HG03139 (cell line): ENCODE results near the gene HES4.
A peak's percentile ranks its signal among the peaks of the same experiment; 100 is the strongest.

ENCODE experiments used
- ATAC-seq: cut with Tn5 transposase; IDR thresholded peaks from one replicate; pipeline ENCODE4 v1.9.1; 2021; ENCODE audit not compliant: unreplicated experiment

The HES4 gene, protein sequence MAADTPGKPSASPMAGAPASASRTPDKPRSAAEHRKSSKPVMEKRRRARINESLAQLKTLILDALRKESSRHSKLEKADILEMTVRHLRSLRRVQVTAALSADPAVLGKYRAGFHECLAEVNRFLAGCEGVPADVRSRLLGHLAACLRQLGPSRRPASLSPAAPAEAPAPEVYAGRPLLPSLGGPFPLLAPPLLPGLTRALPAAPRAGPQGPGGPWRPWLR

DNA sequence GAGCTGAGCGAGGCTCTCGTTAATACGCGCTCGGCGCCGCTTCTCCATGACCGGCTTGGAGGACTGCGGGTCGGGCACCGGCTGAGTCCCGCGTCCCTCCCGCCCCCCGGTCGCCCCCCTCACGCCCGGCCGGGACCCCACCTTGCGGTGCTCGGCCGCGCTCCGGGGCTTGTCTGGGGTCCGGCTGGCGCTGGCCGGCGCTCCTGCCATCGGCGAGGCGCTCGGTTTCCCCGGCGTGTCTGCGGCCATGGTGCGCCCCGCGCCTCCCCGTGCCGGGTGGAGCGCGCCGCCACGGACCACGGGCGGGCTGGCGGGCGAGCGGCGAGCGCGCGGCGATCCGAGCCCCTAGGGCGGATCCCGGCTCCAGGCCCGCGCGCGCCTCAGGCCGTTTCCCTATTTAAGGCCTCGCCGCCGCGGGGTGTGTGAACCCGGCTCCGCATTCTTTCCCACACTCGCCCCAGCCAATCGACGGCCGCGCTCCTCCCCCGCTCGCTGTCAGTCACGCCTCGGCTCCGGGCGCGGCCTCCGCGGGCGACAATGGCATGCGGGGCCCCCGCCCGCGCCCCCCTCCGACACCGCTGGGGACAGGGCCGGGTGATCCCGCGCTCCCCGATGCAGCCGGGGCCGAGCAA, at the start of gene HES4:
HES4 (minus strand) TSS at position 373 of the 632 bp plus-strand sequence; CDS start at position 249, 124 bp downstream.
- no peak for ATAC-seq

DNA sequence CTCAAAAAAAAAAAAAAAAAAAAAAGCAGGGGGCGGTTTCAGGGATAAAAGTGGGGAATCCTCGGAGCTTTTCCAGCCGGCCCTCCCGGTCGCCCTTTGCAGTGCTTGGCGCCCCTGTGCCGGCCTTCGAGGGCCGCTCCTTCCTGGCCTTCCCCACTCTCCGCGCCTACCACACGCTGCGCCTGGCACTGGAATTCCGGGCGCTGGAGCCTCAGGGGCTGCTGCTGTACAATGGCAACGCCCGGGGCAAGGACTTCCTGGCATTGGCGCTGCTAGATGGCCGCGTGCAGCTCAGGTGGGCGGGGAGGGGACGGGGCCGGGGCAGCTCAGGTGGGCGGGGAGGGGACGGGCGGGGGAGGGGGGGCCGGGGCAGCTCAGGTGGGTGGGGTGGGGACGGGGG, 48.9 kb upstream of the HES4 start:
- ATAC-seq, result no peak

DNA sequence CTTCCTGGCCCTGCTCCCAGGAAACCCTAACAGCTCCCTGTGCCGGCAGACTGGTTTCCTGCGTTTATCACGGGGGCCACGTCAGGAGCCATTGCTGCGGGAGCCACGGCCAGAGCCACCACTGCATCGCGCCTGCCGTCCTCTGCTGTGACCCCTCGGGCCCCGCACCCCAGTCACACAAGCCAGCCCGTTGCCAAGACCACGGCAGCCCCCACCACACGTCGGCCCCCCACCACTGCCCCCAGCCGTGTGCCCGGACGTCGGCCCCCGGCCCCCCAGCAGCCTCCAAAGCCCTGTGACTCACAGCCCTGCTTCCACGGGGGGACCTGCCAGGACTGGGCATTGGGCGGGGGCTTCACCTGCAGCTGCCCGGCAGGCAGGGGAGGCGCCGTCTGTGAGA, 48.1 kb upstream of the HES4 start:
- ATAC-seq, result no peak

DNA sequence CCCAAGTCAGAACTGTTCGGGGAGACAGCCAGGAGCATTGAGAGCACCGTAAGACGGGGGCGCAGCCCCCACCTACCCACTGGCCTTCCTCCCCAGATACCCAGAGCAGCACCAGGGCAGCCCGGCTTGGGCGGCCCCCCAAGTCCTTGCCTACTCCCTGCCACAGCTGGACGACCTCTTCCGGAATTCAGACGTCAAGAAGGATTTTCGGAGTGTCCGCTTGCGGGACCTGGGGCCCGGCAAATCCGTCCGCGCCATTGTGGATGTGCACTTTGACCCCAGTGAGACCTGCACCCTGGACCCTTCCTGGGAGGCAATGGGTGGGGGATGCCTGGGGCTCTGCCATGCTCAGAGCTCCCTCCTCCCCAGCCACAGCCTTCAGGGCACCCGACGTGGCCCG, 47.5 kb upstream of the HES4 start:
- ATAC-seq, result no peak

DNA sequence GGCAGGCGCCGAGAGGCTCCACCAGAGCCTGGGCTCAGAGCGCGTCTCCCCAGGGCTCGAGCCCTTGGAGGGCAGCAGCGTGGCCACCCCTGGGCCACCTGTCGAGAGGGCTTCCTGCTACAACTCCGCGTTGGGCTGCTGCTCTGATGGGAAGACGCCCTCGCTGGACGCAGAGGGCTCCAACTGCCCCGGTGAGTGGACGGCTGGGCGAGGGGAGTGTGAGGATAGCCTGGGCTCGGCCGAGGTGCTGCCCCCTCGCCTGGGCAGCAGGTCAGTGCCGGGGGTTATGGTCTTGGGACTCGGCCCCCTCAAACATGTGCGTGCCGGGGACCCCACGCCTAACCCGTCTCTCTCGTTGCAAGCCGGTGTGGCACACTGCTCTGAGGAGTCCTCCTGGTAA, 46.9 kb upstream of the HES4 start:
- ATAC-seq, result no peak

DNA sequence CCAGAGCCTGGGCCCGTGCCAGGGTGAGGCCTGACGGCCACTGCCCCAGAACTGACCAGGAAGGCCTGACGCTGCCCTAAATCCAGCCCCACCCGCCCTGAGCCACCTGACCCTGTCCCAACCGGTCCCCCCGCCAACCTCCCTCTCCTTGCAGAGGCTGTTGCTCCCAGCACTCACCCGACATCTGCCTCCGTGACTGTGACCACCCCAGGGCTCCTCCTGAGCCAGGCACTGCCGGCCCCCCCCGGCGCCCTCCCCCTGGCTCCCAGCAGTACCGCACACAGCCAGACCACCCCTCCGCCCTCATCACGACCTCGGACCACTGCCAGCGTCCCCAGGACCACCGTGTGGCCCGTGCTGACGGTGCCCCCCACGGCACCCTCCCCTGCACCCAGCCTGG, 46.3 kb upstream of the HES4 start:
- ATAC-seq, result no peak

DNA sequence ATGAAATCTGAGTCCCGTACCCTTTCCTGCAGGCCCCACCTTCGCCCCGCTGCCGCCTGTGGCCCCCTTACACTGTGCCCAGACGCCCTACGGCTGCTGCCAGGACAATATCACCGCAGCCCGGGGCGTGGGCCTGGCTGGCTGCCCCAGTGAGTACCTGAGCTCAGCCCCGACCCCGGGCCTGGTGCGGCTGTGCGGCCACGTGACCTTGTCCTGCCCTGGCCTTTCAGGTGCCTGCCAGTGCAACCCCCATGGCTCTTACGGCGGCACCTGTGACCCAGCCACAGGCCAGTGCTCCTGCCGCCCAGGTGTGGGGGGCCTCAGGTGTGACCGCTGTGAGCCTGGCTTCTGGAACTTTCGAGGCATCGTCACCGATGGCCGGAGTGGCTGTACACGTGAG, 45.2 kb upstream of the HES4 start:
- ATAC-seq, result no peak

DNA sequence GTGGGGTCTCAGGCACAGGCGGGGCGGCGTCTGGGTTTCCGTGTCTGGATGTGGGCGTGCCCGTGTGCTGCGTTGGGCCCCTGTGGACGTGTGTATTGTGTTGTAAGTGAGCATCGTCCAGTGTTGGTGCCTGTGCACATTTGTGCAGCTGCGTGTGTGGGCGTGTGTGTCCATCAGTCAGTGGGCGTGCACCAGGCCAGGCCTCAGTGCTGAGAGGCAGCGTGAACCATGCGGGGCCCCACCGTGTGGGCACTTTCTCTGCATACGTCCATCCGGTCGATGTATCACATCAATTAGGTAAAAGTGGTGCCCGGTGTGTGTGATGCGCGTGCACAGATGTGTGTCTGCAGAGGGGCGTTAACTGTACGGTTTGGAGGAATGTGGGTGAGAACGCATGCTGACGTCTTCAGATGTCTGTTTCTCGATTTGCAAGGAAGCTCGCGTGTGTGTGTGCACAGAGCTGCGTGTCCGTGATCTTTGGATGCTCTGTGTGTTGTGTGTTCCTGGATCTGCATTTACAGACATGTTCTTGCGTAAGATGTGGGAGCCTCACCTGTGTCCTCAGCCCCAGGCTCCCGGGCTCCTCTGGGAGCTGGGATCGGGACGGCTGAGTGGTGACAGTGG, 44.7 kb upstream of the HES4 start:
- no peak for ATAC-seq

DNA sequence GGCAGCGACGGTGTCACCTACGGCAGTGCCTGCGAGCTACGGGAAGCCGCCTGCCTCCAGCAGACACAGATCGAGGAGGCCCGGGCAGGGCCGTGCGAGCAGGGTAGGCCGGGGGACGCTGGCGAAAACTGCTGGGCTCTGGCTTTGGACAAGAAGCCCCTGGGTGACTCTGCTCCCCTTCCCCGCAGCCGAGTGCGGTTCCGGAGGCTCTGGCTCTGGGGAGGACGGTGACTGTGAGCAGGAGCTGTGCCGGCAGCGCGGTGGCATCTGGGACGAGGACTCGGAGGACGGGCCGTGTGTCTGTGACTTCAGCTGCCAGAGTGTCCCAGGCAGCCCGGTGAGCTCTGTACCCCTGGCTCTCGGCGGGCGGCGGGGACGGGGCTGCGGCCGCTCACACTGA, 44.0 kb upstream of the HES4 start:
- ATAC-seq, result no peak

DNA sequence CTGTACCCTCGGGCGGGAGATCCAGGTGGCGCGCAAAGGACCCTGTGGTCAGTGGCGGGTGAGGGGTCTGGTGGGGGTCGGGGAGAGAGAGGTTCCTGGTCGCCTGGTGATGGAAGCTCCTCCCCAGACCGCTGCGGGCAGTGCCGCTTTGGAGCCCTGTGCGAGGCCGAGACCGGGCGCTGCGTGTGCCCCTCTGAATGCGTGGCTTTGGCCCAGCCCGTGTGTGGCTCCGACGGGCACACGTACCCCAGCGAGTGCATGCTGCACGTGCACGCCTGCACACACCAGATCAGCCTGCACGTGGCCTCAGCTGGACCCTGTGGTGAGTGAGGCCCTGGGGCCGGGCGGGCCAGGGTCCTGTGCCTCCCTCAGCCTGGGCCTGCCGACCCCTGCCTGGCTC, 43.5 kb upstream of the HES4 start:
- no peak for ATAC-seq

DNA sequence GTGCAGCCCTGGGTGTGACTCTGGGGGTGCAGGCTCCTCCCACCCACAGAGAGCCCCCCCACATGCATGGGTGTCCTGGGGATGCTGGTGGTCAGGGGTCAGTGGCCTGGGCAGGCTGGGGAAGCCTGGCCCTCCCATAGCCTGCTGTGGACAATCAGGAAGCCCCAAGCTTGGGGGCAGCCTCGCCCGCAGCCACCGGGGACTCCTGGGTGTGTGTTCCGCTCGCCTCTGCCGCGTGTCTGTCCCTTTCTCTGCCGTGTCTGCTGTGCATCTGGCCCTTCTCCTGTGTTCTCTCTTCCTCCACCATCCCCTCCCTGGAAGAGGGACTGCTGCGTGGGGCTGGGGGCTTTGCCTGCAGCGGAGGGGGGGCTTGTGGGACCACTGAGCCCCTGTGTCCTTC, 42.9 kb upstream of the HES4 start:
- ATAC-seq, result no peak

DNA sequence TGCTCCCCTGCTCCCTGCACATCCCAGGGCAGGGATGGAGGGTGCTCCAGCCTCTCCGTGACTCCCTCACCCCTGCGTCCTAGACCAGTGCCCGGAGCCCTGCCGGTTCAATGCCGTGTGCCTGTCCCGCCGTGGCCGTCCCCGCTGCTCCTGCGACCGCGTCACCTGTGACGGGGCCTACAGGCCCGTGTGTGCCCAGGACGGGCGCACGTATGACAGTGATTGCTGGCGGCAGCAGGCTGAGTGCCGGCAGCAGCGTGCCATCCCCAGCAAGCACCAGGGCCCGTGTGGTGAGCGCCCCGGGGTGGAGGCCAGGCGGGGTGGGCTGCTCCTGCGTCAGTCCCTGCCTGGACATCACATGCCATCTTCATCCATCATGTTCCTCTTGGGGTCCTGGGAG, 42.0 kb upstream of the HES4 start:
- ATAC-seq, result no peak

DNA sequence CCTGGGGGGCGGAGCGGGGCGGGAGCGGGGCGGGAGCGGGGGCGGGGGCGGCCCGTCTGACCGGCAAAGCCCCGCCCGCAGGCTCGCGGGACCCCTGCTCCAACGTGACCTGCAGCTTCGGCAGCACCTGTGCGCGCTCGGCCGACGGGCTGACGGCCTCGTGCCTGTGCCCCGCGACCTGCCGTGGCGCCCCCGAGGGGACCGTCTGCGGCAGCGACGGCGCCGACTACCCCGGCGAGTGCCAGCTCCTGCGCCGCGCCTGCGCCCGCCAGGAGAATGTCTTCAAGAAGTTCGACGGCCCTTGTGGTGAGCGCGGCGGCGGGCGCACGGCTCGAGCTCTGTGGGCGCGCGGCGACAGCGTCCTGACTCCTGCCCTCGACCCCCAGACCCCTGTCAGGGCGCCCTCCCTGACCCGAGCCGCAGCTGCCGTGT, 41.2 kb upstream of the HES4 start:
- ATAC-seq, result no peak

DNA sequence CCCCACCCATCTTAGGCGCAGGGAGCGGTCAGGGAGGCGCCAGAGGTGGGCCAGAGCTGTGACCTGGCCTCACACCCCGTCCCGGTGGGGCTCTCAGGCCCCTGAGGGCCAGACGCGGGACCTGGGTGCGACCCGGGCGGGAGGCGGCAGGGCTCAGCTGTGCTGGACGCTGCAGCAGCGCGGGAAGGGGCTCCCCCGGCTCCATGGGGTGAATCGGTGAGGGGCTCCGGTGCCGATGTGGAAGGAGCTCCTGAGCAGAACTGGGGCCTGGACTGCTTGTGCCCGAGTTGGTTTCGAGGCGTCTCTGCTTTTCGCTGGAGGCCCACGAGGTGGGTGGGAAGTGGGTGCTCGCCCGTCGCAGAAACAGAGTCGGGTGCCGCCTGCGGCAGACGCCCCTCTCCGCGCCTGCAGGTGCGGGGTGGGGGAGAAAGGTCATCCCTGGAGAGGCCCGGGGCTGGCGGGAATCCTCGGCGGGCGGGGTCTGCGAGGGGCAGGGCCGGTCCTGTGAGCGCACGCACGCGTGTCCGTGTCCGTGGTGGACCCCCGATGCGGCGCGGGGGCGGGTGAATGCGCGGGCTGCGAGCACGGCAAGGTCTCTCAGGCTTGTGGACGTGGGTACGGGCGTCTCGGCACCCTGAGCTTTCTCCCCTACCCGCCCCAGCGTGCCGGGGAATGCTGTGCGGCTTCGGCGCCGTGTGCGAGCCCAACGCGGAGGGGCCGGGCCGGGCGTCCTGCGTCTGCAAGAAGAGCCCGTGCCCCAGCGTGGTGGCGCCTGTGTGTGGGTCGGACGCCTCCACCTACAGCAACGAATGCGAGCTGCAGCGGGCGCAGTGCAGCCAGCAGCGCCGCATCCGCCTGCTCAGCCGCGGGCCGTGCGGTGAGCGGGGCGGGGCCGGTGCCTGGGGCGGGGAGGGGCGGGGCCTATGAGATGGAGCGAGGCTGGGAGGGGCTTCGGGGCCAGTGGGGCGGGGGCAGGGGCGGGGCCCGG, 40.4 kb upstream of the HES4 start:
- peak; percentile 45 for ATAC-seq

DNA sequence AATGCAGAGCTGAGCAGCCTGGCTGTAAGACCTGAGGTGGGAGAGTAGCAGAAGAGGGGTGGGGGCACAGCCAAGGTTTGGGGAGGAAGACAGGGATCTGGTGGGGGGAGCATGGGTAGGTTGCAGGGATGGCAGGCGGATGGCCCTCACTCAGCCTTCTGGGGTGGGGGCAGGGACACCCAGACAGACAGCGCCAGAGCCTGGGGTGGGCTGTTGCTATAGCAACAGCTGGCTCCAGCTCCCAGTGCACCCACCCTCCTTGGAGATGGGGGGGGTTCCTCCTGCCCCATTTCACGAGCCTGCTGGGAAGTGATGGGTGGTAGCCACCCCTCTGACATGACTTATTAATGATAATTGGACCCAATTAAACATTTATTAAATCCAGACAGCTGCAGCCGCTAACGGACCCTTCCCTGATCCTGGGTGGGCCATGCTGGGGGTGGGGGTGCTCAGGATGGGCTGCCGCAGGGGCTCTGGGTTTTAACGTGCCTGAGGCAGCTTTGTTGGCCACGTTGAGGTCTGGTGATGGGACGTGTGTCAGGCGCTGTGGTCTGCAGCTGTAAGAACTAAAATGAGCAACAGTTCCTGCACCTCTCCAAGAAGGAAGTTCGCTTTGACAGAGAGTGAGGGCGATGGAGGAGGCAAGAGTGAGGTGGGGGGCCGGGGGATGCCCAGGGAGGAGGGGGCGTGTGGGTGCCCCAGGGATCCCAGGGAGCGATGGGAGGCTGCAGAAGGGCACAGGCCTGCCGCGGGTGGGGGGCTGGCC, 39.4 kb upstream of the HES4 start:
- no peak for ATAC-seq

DNA sequence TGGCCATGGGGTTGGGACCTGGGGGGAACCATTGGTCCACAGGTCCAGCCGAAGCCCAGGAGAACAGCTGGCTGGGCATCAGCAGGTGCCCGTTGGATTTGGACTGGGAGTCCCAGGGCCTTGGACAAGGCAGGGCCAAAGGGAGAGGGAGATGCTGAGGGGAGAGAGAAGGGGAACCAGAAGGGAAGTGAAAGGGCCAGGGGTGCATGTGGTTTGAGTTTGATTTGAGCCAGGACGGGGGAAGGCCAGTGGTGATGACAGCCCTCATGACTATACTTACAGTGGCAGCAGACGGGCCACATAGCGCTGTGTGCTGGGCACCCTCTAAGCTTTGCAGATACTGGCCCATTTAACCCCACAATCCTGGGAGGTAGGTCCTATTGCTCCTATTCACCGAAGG, 38.8 kb upstream of the HES4 start:
- ATAC-seq, result no peak

DNA sequence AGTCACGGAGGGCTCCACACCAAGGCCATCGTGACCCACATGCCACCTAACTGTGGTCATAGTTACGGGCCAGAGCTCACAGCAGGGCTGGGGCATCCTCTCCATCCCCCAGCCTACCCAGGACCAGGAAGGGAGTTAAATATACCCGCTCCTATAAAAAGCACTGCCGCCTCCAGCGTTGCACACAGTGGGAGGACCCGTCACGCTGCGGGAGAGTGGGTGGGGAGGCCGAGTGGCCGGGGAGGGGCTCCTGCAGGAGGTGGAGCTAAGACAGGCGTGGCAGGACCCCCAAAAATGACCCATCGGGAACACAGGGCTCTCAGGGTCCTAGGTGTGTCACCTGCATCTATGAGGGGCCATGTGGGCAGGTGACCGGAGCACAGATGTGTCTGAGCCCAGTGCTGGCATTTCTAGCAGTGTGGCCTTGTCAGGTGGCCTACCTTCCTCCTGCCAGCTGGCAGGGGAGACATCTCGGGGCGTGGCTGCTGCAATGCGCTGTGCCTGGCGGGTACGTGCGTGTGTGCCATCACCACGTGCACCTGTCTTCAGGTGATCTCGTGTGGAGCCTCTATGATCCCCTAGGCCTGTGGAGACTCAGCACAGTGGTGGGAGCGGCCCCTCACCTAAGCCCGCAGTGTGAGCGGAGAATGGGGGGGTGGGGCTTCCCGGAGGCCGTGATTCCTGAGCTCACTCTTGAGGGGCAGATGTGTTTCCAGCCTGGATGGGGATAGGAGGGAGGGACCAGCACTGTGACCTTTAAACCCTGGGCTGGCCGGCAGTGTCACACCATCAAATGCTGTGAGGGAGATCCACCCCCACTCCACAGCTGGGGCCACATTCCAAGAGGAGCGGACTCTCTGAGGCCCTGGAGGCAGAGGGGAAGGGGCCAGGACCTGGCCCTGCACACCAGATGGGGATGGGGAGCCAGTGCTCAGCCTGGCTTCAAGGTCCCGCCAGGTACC, 37.8 kb upstream of the HES4 start:
- ATAC-seq, result no peak

DNA sequence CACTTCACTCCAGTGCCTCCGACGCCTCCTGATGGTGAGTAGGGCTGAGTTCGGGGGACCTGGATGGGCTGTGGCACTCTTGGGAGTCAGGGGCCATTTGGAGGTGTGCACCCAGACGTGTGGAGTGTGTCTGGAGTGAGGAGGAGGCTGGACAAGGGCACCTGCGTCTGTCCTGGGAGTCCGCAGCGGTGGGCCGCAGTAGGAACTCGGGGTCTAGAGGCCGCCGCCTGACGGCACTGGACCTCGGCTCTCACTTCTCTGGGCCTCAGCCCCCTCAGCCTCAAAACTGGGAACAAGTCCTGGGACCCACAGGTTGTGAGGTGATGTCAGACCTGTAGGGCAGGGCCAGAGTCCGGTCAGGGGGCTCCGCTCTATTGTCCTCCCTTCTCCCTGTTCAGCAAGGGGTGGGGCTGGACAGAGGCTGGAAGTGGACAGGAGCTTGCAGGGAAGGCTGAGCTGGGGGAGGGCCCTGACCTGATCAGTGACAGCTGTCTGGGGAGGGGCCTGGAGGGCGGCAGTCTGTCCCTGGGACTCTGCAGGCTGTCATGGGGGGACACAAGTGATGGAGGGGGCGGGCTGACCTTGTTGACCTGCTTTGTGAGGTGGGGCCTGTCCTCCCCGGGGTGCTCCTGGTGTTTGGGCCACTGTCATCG, 35.5 kb upstream of the HES4 start:
- no peak for ATAC-seq

DNA sequence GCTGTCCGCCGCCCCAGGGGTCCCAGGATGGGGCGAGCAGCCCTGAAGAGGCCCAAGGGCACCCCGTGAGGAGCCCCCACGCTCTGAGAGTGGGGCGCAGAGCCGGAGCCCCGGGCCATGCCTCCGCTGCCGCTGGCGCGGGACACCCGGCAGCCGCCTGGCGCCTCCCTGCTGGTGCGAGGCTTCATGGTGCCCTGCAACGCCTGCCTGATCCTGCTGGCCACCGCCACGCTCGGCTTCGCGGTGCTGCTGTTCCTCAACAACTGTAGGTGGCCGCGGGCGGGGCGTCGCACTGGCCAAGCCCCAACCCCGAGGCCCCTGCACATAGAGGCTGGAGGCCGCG, 34.5 kb upstream of the HES4 start:
- ATAC-seq, result no peak
